T-helper 17 cell (primary cell): ENCODE results near the gene MYO7B. TPM values are rescaled to one million over a fixed set of nuclear protein-coding genes. Genes with fewer than 3 reads are reported as not detected.
"Not testable (repeated sequence)": the region's sequence is repeated elsewhere in the genome, so short reads cannot be mapped to it uniquely, and the experiment has no call there.

Source experiments
- ATAC-seq: fragments of 150-1000 bp; cut with Tn5 transposase; 2 replicates; pipeline ENCODE4 v1.10.0; 2021; ENCODE audit warnings: mild to moderate bottlenecking, moderate library complexity
- DNase-seq, 3 donors: peaks; one replicate each; pipeline versions ENCODE4 v3.0.0 to v3.0.0-alpha.2; 2020 to 2021
- H3K9me3 ChIP-seq: one replicate; pipeline ENCODE4 v1.7.0; 2013; ENCODE audit warnings: low read length, mild to moderate bottlenecking; ENCODE audit not compliant: control insufficient read depth, poor library complexity, severe bottlenecking
- H3K27ac Mint-ChIP-seq: one replicate; pipeline ENCODE4 v1.8.0; 2022; ENCODE audit warnings: mild to moderate bottlenecking, moderate library complexity, mixed read lengths
- H3K27me3 Mint-ChIP-seq: one replicate; pipeline ENCODE4 v1.8.0; 2022; ENCODE audit warnings: mixed read lengths
- H3K36me3 Mint-ChIP-seq: one replicate; pipeline ENCODE4 v1.8.0; 2022; ENCODE audit warnings: low read depth, mixed read lengths
- H3K4me1 Mint-ChIP-seq: one replicate; pipeline ENCODE4 v1.8.0; 2022; ENCODE audit warnings: mild to moderate bottlenecking, mixed read lengths
- H3K4me3 Mint-ChIP-seq: one replicate; pipeline ENCODE4 v1.8.0; 2022; ENCODE audit warnings: mild to moderate bottlenecking, moderate library complexity, mixed read lengths
- total RNA-seq, 4 donors: library from RNA in 2 of 4; stranded (reverse) in 2 of 4; gene quantifications; one replicate each; pipeline ENCODE4 v1.2.3 and lab custom pipeline; 2022 to 2026

Gene MYO7B
- total RNA-seq, 2 donors from 2014 or later: 0.23 to 0.75 TPM

GRCh38 chr2:127564429-127565260 lies 29.2 kb downstream of the MYO7B start:
- peaks cover 32% of the 10 kb centered on the region for H3K27me3 Mint-ChIP-seq
- DNase-seq (no peak), ATAC-seq (no peak)
- no peak overlapping the region for H3K27ac Mint-ChIP-seq
- H3K4me3 Mint-ChIP-seq: no peak overlapping the region
- H3K9me3 ChIP-seq: no peaks in the 10 kb centered on the region
- H3K4me1 Mint-ChIP-seq: peaks cover 4% of the 10 kb centered on the region
- peaks cover 2% of the 10 kb centered on the region for H3K36me3 Mint-ChIP-seq

GRCh38 chr2:127565261-127566138 lies 30.0 kb downstream of the MYO7B start:
- H3K27me3 Mint-ChIP-seq: peaks cover 31% of the 10 kb centered on the region

GRCh38 chr2:127566139-127566417 lies 30.6 kb downstream of the MYO7B start:
- H3K27me3 Mint-ChIP-seq: peaks cover 31% of the 10 kb centered on the region
- no peaks in the 10 kb centered on the region for H3K9me3 ChIP-seq
- H3K4me3 Mint-ChIP-seq: no peak overlapping the region
- peak overlapping the region; percentile 63 for H3K27ac Mint-ChIP-seq
- peaks cover 4% of the 10 kb centered on the region for H3K4me1 Mint-ChIP-seq
- DNase-seq: no peak
- ATAC-seq: no peak
- peaks cover 2% of the 10 kb centered on the region for H3K36me3 Mint-ChIP-seq

More at GRCh38 chr2:127565261-127566138, 30.0 kb downstream of the MYO7B start:
- DNase-seq (no peak), ATAC-seq (no peak)
- peaks cover 4% of the 10 kb centered on the region for H3K4me1 Mint-ChIP-seq
- H3K9me3 ChIP-seq: no peaks in the 10 kb centered on the region
- no peak overlapping the region for H3K4me3 Mint-ChIP-seq
- H3K27ac Mint-ChIP-seq: no peak overlapping the region
- peaks cover 2% of the 10 kb centered on the region for H3K36me3 Mint-ChIP-seq

GRCh38 chr2:127566576-127566975 lies 31.1 kb downstream of the MYO7B start:
- ATAC-seq: no peak
- H3K9me3 ChIP-seq: no peaks in the 10 kb centered on the region
- Mint-ChIP-seq H3K4me1 (peaks cover 4% of the 10 kb centered on the region), H3K27me3 (peaks cover 29% of the 10 kb centered on the region), H3K27ac (peak overlapping the region; percentile 63), H3K36me3 (peaks cover 2% of the 10 kb centered on the region), H3K4me3 (no peak overlapping the region)
- no peak for DNase-seq

GRCh38 chr2:127567351-127567854 lies 31.9 kb downstream of the MYO7B start:
- no peaks in the 10 kb centered on the region for H3K9me3 ChIP-seq
- no peak overlapping the region for H3K4me3 Mint-ChIP-seq
- ATAC-seq (no peak), DNase-seq (no peak)
- peaks cover 29% of the 10 kb centered on the region for H3K27me3 Mint-ChIP-seq
- peaks cover 5% of the 10 kb centered on the region for H3K4me1 Mint-ChIP-seq
- H3K36me3 Mint-ChIP-seq: peaks cover 2% of the 10 kb centered on the region
- H3K27ac Mint-ChIP-seq: no peak overlapping the region

- H3K4me3 Mint-ChIP-seq: no peak overlapping the region
- H3K27me3 Mint-ChIP-seq: peaks cover 36% of the 10 kb centered on the region
- H3K4me1 Mint-ChIP-seq: peaks cover 7% of the 10 kb centered on the region
- DNase-seq: no peak
- H3K9me3 ChIP-seq: no peaks in the 10 kb centered on the region
- peaks cover 2% of the 10 kb centered on the region for H3K36me3 Mint-ChIP-seq
- H3K27ac Mint-ChIP-seq: no peak overlapping the region
- ATAC-seq: no peak
Measured at GRCh38 chr2:127568128-127568527, 32.6 kb downstream of the MYO7B start.

- H3K27ac Mint-ChIP-seq: no peak overlapping the region
- H3K4me3 Mint-ChIP-seq: no peak overlapping the region
Measured at GRCh38 chr2:127569666-127570065, 34.2 kb downstream of the MYO7B start.

GRCh38 chr2:127570282-127571250 lies 35.1 kb downstream of the MYO7B start:
- Mint-ChIP-seq H3K4me1 (peaks cover 8% of the 10 kb centered on the region), H3K27me3 (peaks cover 33% of the 10 kb centered on the region), H3K27ac (no peak overlapping the region), H3K36me3 (no peaks in the 10 kb centered on the region), H3K4me3 (no peak overlapping the region)
- H3K9me3 ChIP-seq: no peaks in the 10 kb centered on the region
- ATAC-seq (no peak), DNase-seq (no peak)

More at GRCh38 chr2:127569666-127570065, 34.2 kb downstream of the MYO7B start:
- no peak for DNase-seq
- Mint-ChIP-seq H3K4me1 (peaks cover 3% of the 10 kb centered on the region), H3K27me3 (peaks cover 33% of the 10 kb centered on the region), H3K36me3 (no peaks in the 10 kb centered on the region)
- H3K9me3 ChIP-seq: no peaks in the 10 kb centered on the region
- ATAC-seq: no peak

GRCh38 chr2:127572352-127572751 lies 36.9 kb downstream of the MYO7B start:
- H3K36me3 Mint-ChIP-seq, H3K27ac Mint-ChIP-seq, DNase-seq, H3K4me1 Mint-ChIP-seq, ATAC-seq, H3K9me3 ChIP-seq: not testable (repeated sequence)
- Mint-ChIP-seq H3K27me3 (peaks cover 27% of the 10 kb centered on the region), H3K4me3 (peak overlapping the region; percentile 59)

GRCh38 chr2:127572841-127573240 lies 37.4 kb downstream of the MYO7B start:
- peaks cover 28% of the 10 kb centered on the region for H3K27me3 Mint-ChIP-seq
- no peak for DNase-seq
- no peak for ATAC-seq
- H3K9me3 ChIP-seq: no peaks in the 10 kb centered on the region
- no peaks in the 10 kb centered on the region for H3K36me3 Mint-ChIP-seq
- H3K27ac Mint-ChIP-seq: no peak overlapping the region
- H3K4me3 Mint-ChIP-seq: no peak overlapping the region
- peaks cover 9% of the 10 kb centered on the region for H3K4me1 Mint-ChIP-seq

- DNase-seq (no peak), ATAC-seq (no peak)
- Mint-ChIP-seq H3K4me1 (peaks cover 9% of the 10 kb centered on the region), H3K27me3 (peaks cover 31% of the 10 kb centered on the region), H3K27ac (no peak overlapping the region), H3K4me3 (no peak overlapping the region), H3K36me3 (no peaks in the 10 kb centered on the region)
- no peaks in the 10 kb centered on the region for H3K9me3 ChIP-seq
Measured at GRCh38 chr2:127573298-127573697, 37.8 kb downstream of the MYO7B start.

- H3K4me1 Mint-ChIP-seq: peaks cover 9% of the 10 kb centered on the region
- no peaks in the 10 kb centered on the region for H3K36me3 Mint-ChIP-seq
- no peak overlapping the region for H3K27ac Mint-ChIP-seq
- H3K27me3 Mint-ChIP-seq: peaks cover 31% of the 10 kb centered on the region
- no peak overlapping the region for H3K4me3 Mint-ChIP-seq
- no peaks in the 10 kb centered on the region for H3K9me3 ChIP-seq
- no peak for ATAC-seq
- no peak for DNase-seq
Measured at GRCh38 chr2:127573771-127574170, 38.3 kb downstream of the MYO7B start.
